Measurements from ENCODE around the gene RALY. TPM values are rescaled to one million over a fixed set of nuclear protein-coding genes. Genes with fewer than 3 reads are reported as not detected.
A peak's percentile ranks its signal among the peaks of the same experiment; 100 is the strongest.

The RALY gene
- total RNA-seq, 3 donors from 2014 or later: 152 to 229 (median 215) TPM

DNA sequence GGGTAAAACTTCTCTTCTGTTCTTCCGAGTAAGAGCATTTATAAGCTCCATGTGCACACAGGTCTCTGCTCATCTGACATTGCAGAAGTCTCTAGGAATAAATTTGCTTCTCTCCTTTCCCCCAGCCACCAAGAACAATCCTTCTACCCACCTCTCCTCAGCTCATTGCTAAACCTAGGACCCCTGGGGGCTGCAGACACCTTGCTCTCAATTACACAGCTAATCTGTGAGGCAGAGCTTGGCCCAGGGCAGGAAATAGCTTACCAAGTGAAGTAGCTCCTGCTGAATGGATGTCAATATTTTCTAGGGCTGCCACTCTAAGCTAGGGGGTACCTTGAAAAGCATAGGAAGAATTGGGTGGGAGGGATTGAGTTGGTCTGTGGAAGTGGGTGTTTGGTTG lies 74.3 kb downstream of the RALY start:
- DNase-seq (no peak), ATAC-seq (no peak)
- peaks cover 17% of the 10 kb centered on the region for H3K4me1 ChIP-seq (ENCODE audit: low read depth)
- intact Hi-C loops (cut with DNase I, micrococcal nuclease): loop anchor here in 1 of 2 donors (10.0 kb wide), 1 partner anchor 123 kb away; no protein-coding TSS in a partner anchor
- no peaks in the 10 kb centered on the region for H3K9me3 ChIP-seq
- TF ChIP-seq, protein P1, sequence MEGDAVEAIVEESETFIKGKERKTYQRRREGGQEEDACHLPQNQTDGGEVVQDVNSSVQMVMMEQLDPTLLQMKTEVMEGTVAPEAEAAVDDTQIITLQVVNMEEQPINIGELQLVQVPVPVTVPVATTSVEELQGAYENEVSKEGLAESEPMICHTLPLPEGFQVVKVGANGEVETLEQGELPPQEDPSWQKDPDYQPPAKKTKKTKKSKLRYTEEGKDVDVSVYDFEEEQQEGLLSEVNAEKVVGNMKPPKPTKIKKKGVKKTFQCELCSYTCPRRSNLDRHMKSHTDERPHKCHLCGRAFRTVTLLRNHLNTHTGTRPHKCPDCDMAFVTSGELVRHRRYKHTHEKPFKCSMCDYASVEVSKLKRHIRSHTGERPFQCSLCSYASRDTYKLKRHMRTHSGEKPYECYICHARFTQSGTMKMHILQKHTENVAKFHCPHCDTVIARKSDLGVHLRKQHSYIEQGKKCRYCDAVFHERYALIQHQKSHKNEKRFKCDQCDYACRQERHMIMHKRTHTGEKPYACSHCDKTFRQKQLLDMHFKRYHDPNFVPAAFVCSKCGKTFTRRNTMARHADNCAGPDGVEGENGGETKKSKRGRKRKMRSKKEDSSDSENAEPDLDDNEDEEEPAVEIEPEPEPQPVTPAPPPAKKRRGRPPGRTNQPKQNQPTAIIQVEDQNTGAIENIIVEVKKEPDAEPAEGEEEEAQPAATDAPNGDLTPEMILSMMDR (IDR thresholded peaks at IDR 0.05): no peak
- H3K4me3 ChIP-seq: no peak overlapping the region
- no peaks in the 10 kb centered on the region for H3K36me3 ChIP-seq (ENCODE audit: low read depth)

DNA sequence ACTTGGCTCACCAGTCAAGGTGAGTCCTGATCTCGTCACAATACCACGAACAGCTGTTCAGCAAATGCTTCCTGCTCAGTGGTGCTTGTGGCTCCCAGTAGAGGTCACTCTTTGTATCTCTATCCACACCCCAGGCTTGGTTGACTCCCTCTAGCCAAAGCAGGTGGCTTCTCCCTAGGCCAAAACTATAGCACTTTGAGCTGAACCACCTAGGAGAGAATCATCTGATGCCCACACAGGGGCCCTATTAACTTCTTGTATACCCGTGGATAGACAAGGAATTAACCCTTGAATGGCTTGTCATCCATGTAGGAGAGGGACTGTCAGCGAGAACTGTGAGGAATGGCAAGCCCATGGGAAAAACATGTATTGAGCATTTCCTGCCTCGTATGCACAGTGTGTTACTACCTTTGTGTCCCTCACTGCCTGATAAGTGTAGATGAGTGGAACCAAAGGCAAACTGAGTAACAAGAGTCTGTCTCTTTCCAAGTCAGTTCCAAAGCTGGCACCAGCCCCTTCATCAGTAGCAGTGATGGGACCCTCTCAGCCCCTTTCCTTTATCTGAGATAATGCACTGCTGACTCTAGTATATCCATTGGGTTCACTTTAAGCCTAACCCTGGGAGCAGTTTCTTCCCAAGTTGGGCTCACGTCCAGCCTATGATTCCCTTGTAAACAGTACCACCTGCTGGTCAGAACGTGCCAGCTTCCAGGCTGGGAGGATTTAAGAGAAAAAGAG lies 75.8 kb downstream of the RALY start:
- H3K4me3 ChIP-seq: no peak overlapping the region
- DNase-seq: peak in 2 of 3 donors; percentile 77 to 86
- H3K36me3 ChIP-seq (ENCODE audit: low read depth): no peaks in the 10 kb centered on the region
- TF ChIP-seq, protein P1 (IDR thresholded peaks at IDR 0.05): peak; percentile 72
- intact Hi-C loops (cut with DNase I, micrococcal nuclease): loop anchor here in 1 of 2 donors (10.0 kb wide), 2 partner anchors 125 to 205 kb away; no protein-coding TSS in a partner anchor
- peak; percentile 92 for ATAC-seq
- peaks cover 17% of the 10 kb centered on the region for H3K4me1 ChIP-seq (ENCODE audit: low read depth)
- H3K9me3 ChIP-seq: no peaks in the 10 kb centered on the region

DNA sequence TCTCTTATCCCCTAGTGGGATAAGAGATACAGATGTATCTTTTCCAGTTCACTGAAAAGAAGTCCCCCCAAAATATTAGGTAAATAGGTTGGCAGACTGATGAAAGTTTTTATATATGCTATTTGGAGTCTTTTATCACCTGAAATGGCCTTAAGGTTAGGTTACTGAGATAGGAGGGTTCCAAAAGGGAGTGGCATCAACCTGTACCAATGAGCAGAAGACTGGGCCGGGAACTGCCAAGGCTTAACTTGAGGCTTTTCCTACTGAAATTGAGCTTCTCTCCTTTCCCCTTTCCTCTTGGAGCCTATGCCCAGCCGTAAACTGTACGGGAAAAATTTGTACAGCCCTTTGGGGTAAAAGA lies 76.3 kb downstream of the RALY start:
- TF ChIP-seq, protein P1 (IDR thresholded peaks at IDR 0.05): no peak
- no peak for ATAC-seq
- peaks cover 17% of the 10 kb centered on the region for H3K4me1 ChIP-seq (ENCODE audit: low read depth)
- H3K9me3 ChIP-seq: no peaks in the 10 kb centered on the region
- H3K4me3 ChIP-seq: no peak overlapping the region
- intact Hi-C loops (cut with DNase I, micrococcal nuclease): loop anchor here in 1 of 2 donors (10.0 kb wide), 1 partner anchor 205 kb away; no protein-coding TSS in a partner anchor
- no peaks in the 10 kb centered on the region for H3K36me3 ChIP-seq (ENCODE audit: low read depth)
- no peak for DNase-seq

DNA sequence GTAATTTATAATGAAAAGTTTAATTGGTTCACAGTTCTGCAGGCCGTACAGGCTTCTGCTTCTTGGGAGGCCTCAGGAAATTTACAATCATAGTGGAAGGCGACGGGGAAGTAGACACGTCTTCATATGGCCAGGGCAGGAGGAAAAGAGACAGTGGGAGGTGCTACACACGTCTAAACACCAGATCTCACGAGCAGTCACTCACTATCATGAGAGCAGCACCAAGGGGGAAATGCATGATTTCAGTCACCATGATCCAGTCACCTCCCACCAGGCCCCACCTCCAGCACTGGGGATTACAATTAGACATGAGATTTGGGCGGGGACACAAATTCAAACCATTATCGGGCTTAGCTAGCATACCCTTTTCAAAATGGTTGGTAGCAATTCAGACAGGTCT lies 77.1 kb downstream of the RALY start:
- ATAC-seq: no peak
- Histone ChIP-seq H3K4me1 (ENCODE audit: low read depth) (peaks cover 17% of the 10 kb centered on the region), H3K9me3 (no peaks in the 10 kb centered on the region), H3K4me3 (no peak overlapping the region), H3K36me3 (ENCODE audit: low read depth) (no peaks in the 10 kb centered on the region)
- TF ChIP-seq, protein P1 (IDR thresholded peaks at IDR 0.05): no peak
- DNase-seq: no peak
- intact Hi-C loops (cut with DNase I, micrococcal nuclease): loop anchor here in 1 of 2 donors (10.0 kb wide), 1 partner anchor 206 kb away; no protein-coding TSS in a partner anchor

DNA sequence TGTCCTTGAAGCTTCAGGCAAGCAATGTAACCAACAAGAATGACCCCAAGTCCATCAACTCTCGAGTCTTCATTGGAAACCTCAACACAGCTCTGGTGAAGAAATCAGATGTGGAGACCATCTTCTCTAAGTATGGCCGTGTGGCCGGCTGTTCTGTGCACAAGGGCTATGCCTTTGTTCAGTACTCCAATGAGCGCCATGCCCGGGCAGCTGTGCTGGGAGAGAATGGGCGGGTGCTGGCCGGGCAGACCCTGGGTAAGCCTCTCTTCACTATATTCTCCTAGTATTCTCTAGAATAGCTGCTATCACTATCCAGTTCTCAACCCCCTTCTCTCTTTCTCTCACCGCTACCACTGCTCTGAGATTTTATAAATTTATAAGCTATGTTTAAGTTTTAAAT lies 78.4 kb downstream of the RALY start:
- TF ChIP-seq, protein P1 (IDR thresholded peaks at IDR 0.05): no peak
- H3K4me1 ChIP-seq (ENCODE audit: low read depth): peaks cover 17% of the 10 kb centered on the region
- ATAC-seq (no peak), DNase-seq (no peak)
- intact Hi-C loops (cut with DNase I, micrococcal nuclease): loop anchor here in 1 of 2 donors (10.0 kb wide), 1 partner anchor 207 kb away; no protein-coding TSS in a partner anchor
- H3K4me3 ChIP-seq: no peak overlapping the region
- H3K36me3 ChIP-seq (ENCODE audit: low read depth): no peaks in the 10 kb centered on the region
- H3K9me3 ChIP-seq: no peaks in the 10 kb centered on the region
